LNCAP (cell line): Measurements from ENCODE around the gene CLEC20A.

Experiments used
- CTCF ChIP-seq: fragments of 450-650 bp; IDR thresholded peaks from 2 replicates; pipeline ENCODE4 v1.5.1; 2017; ENCODE audit warnings: mild to moderate bottlenecking

Gene CLEC20A

GRCh38 chr1:178533121-178533946 is 36.6 kb upstream of the CLEC20A start:
- no peak for TF ChIP-seq CTCF

- peak; percentile 94 for TF ChIP-seq CTCF
Observed at GRCh38 chr1:178532392-178532791, 35.6 kb upstream of the CLEC20A start.

- no peak for TF ChIP-seq CTCF
Observed at GRCh38 chr1:178531887-178532286, 35.1 kb upstream of the CLEC20A start.

- no peak for TF ChIP-seq CTCF
Observed at GRCh38 chr1:178530502-178530901, 33.7 kb upstream of the CLEC20A start.

- no peak for TF ChIP-seq CTCF
Observed at GRCh38 chr1:178530037-178530402, 33.3 kb upstream of the CLEC20A start.

DNA sequence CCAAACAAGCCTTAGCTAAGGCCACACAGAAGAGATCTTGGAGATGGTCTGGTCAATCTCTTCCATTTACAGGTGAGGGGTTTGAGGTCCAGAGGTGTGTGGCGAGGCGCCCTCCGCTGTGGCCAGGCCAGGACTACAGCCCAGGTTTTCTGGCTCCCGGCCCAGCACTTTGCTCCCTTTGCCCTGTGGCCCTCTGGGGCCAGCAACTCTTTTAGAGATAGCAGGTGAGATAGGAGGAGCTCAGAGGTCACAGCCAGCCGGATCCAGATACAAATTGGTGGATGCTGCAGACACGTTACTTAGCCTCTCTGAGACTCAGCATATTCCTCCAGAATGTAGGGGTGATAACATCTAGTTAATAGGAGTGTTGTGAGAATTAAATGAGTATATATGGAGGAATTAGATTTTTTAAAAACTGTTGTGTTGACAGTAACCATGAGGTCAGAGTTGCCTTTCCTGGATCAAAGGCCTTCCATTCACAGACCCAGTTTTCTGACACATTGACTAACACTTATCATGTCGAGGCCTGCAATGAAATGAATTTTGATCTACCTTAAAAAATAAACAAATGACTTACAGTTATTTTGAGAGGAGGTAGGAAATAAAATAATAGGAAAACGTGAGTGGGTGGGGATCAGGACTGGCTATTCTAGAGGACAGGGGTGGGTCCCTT is 32.7 kb upstream of the CLEC20A start:
- TF ChIP-seq CTCF = no peak

DNA sequence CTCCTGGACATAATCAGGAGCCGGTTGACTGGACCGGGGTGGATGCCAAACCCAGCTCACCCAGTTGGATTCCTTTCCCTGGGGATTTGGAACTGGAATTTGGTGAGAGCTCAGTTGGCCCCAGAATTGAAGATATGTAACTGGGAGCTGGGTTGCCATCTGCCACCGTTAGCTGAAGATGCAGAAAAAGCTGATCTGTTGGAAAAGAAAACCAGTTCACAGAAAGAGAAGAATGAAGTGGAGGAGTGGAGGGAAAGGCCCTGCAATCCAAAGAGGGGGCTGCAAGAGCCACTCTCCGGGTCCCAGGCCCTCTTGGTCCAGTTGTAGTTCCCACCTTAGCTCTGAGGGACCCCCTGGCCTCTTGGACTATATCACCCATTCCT is 32.2 kb upstream of the CLEC20A start:
- no peak for TF ChIP-seq CTCF
